Stimulated activated CD8-positive, alpha-beta memory T cell treated with anti-CD3 and anti-CD28 coated beads, Interleukin-2, amount 100 ng/mL, for 48 hours (primary cell): ENCODE measurements around the gene FGA.

Source experiments
- DNase-seq, 2 donors: peaks; one replicate each; pipeline ENCODE4 v3.0.0-alpha.2; 2020; ENCODE audit warnings: low read depth in 2 of 2

FGA gene

DNA sequence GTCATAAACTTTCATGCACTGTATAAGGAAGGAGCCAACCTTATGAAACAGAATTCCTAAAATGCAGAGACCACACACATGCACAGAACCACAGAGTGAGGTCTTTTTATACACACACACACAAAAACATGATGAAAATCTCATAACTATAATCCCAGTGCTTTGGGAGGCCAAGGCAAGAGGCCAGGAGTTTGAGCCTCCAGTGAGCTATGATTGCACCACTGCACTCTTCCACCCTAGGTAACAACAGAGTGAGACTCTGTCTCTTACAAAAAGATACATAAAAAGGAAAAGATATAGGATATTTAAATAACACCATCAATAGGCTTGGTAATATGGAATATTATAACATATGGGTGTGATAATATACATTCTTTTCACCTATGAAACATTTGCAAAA is 10.6 kb downstream of the FGA start:
- no peak for DNase-seq

- no peak for DNase-seq
Observed at GRCh38 chr4:154578919-154579318, 11.6 kb downstream of the FGA start.

DNA sequence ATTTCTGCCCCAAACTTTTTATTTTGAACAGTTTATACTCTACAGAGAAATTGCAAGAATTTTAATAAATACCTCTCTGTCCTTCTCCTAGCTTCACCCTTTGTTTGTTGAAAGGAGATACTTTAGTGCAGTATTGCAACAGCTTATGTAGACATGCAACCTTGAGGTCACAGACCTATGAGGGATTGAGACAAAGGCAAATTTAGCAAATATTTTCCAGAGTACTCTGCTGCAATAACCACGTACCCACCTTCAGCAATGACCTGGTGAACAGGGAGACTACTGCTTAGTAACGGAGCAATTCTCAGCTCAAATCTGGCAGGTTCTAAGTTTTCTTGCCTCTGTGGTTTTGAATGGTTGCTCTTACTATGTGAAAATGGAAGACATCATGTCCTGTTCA is 13.2 kb downstream of the FGA start:
- DNase-seq = no peak

DNA sequence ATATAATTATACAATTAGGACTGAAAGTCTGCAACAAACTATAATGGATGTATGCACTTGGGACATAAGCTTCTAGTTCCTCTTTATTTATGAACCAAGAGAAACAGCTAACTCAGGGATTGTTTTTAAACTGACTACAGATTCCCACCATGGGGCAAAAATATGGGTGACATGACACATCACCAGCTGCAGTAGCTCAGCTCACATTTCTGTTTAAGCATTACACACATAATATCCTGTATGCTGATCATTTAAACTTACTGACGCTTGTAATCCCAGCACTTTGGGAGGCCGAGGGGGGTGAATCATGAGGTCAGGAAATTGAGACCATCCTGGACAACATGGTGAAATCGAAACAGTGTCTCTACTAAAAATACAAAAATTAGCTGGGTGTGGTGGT is 16.2 kb downstream of the FGA start:
- no peak for DNase-seq

- DNase-seq = no peak
Observed at GRCh38 chr4:154573190-154573870, 17.2 kb downstream of the FGA start.

DNA sequence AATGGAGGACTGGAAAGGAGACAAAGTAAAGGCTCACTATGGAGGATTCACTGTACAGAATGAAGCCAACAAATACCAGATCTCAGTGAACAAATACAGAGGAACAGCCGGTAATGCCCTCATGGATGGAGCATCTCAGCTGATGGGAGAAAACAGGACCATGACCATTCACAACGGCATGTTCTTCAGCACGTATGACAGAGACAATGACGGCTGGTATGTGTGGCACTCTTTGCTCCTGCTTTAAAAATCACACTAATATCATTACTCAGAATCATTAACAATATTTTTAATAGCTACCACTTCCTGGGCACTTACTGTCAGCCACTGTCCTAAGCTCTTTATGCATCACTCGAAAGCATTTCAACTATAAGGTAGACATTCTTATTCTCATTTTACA is 21.0 kb downstream of the FGA start:
- no peak for DNase-seq

- no peak for DNase-seq
Observed at GRCh38 chr4:154569028-154569427, 21.5 kb downstream of the FGA start.

GRCh38 chr4:154566639-154567204 is 23.8 kb downstream of the FGA start:
- no peak for DNase-seq

DNA sequence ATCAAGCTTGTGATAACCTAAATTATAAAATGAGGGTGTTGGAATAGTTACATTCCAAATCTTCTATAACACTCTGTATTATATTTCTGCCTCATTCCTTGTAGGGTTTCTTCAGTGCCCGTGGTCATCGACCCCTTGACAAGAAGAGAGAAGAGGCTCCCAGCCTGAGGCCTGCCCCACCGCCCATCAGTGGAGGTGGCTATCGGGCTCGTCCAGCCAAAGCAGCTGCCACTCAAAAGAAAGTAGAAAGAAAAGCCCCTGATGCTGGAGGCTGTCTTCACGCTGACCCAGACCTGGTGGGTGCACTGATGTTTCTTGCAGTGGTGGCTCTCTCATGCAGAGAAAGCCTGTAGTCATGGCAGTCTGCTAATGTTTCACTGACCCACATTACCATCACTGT is 24.8 kb downstream of the FGA start:
- DNase-seq = no peak

DNA sequence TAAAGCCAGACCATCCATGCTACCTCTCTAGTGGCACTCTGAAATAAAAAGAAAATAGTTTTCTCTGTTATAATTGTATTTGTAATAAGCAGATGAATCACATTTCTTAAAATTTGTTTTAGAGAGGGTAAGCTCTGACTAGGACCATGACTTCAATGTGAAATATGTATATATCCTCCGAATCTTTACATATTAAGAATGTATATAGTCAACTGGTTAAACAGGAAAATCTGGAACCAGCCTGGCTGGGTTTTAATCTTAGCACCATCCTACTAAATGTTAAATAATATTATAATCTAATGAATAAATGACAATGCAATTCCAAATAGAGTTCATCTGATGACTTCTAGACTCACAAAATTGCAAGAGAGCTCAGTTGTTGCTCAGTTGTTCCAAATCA is 26.2 kb downstream of the FGA start:
- DNase-seq = no peak

- DNase-seq = no peak
Observed at GRCh38 chr4:154562697-154563254, 27.8 kb downstream of the FGA start, which contains the start of gene FGB. Gene FGB (plus strand): TSS chr4:154563011. CDS start chr4:154563019, 8 bp downstream.

DNA sequence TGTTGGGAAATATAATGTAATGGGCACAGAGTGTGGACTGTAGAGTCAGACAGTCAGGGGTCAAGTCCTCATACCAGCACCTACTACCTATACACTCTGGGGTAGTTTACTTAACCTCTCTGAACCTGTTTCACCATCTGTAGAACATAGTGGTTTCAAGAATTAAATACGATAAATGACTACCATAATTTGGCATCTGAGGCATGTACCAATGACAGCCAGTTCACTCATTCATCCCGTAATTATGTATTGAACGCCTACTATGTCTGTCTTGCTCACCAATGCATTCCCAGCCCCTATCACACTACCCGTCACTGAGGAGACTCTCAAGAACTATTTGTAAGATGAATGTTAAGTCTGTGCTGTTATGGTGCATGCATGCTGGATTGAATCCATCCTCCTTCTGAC is 29.7 kb downstream of the FGA start:
- no peak for DNase-seq

DNA sequence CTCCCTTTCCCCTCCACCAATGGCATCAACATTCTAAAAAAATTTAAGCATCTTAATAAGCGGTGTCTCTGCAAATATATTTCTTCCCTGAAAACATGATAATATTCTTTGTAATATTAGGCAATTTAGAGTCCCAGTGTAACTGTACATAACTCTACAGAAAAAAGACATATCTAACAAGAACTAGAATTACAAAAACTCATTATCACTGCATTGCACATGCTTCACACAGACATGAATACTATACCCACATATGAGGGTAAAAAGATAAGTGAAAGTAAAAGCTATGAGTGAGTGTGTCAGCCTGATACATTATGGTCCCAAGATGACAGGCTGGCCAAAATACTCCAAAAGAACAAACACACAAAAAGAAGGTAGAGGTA is 30.1 kb downstream of the FGA start:
- DNase-seq = no peak

- no peak for DNase-seq
Observed at GRCh38 chr4:154559494-154560418, 30.8 kb downstream of the FGA start.

- no peak for DNase-seq
Observed at GRCh38 chr4:154559141-154559493, 31.4 kb downstream of the FGA start.

GRCh38 chr4:154551872-154552686 is 38.5 kb downstream of the FGA start:
- peak; percentile 39 to 51 for DNase-seq

DNA sequence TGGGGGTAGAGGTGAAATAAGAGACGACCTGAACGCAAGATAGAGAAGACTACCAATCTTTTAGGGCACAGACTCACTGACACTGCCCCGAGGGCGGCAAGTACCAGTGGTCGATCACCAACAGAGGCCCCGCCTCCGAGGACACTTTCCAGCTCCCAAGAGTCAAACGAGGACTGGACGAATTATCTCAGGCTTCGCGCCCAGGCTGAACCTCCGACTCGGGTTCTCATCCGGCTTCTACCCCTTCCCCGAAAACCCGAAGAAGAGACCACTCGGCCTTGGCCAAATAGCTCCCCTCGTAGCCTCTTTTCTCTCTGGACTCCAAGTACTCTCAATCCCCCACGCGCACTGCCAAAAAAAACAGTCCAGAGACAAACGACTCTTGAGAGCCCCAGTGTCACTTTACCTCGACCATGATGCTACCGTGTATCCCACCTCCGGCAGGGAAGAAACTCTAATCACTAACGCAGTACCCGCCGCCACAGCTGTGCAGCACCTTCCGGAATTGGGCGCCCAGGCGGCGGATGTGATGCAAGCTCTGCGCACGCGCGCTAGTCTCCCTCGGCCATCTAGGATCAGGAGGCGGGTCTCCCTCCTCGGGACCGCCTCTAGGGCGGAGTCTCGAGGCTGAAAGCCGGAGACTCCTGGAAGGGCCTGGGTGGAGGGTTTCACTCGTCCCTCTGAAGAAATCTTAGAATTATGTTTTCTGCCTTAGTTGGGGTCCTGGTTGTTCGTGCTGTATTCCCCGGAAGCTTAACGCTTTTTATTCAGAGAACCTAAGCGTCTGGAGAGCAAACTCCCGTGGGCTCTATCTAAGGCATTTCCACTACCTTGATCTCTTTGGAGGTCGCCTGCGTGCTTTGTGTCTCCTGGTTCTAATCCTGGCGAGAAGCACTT is 40.4 kb downstream of the FGA start, which contains the start of gene PLRG1:
Gene PLRG1 (minus strand): TSS at position 507 of the 897 bp plus-strand sequence. CDS start 92 bp downstream, at position 415.
- DNase-seq = peak; percentile 94

DNA sequence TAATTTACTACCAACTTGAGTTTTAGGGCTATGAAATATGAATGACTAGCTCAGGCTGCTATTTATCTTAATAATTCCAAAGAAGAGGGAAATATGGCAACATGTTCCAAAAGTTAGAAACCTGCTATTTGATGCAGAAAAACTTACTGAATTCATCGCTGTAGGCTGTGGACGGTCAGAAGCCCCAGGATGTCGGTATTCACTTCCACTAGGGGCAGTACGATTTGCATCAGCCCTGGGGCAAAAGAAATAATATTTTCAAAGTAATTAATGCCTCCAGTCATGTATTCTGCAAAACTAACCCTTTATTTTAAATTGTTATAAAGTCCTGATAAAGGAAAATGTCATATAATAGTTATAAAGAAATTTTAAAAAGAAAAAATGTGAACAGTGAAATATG is 44.9 kb downstream of the FGA start:
- DNase-seq = no peak

DNA sequence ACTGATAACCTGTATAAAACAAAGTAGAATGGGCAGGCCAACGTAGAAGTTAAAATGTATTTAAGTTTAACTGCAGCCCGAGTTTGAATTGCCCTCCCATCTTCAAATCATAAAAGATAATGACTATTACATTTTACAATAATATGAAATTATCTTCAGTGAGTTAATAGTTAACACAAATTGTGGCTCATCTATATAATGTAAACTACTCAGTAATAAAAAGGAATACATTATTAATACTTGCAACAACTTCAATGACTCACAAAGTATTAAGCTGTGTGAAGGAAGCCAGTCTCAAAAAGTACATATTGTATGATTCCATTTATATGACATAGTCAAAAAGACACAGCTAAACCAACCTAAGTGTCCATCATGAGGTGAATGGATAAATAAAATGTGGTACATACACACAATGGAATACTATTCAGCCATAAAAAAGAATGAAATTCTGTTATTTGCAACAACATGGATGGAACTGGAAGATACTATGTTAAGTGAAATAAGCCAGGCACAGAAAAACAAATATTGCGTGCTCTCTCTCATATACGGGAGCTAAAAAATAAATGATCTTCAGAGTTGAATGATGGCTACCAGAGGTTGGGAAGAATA is 48.2 kb downstream of the FGA start:
- no peak for DNase-seq
